ENCODE measurements around the gene ATRNL1.

Gene ATRNL1

GRCh38 chr10:115432188-115432819 lies 339.1 kb downstream of the ATRNL1 start:
- POLR2A ChIA-PET, result no interaction called here
- Histone ChIP-seq H3K4me3 (ENCODE audit: control insufficient read depth in 1 of 7, extremely low read depth in 1 of 7, insufficient read depth in 4 of 7, low read depth in 2 of 7, low read length in 6 of 7) (no peak overlapping the region), H3K9me3 (ENCODE audit: control extremely low read depth in 1 of 5, control insufficient read depth in 4 of 5, insufficient read depth in 2 of 5, low read depth in 1 of 5, low read length in 4 of 5) (no peaks in the 10 kb centered on the region), H3K27ac (ENCODE audit: insufficient read depth in 1 of 2, low read depth in 1 of 2, low read length in 2 of 2, poor library complexity in 1 of 2, severe bottlenecking in 2 of 2) (no peak overlapping the region), H3K36me3 (ENCODE audit: control insufficient read depth in 4 of 4, insufficient read depth in 4 of 4, low read length in 3 of 4) (no peaks in the 10 kb centered on the region), H3K27me3 (replicated peaks in 2 of 5; ENCODE audit: control insufficient read depth in 4 of 5, insufficient read depth in 5 of 5, low read length in 4 of 5) (no peaks in the 10 kb centered on the region), H3K4me1 (ENCODE audit: control extremely low read depth in 1 of 4, control insufficient read depth in 4 of 4, insufficient read depth in 4 of 4, low read length in 3 of 4) (no peaks in the 10 kb centered on the region)
- no peak for DNase-seq
- WGBS (ENCODE audit: insufficient coverage), result 60% methylated on average over 1 of the region's 4 CpGs
- CTCF ChIA-PET, result interaction anchor here (0.9 kb wide), 1 partner anchor 957 kb away, joined by 3 read pairs; no protein-coding TSS in a partner anchor

GRCh38 chr10:115436999-115437398 lies 343.8 kb downstream of the ATRNL1 start:
- no peak for DNase-seq
- no peaks in the 10 kb centered on the region for H3K36me3 ChIP-seq (ENCODE audit: control insufficient read depth in 4 of 4, insufficient read depth in 4 of 4, low read length in 3 of 4)
- no peaks in the 10 kb centered on the region for H3K4me1 ChIP-seq (ENCODE audit: control extremely low read depth in 1 of 4, control insufficient read depth in 4 of 4, insufficient read depth in 4 of 4, low read length in 3 of 4)
- H3K27ac ChIP-seq (ENCODE audit: insufficient read depth in 1 of 2, low read depth in 1 of 2, low read length in 2 of 2, poor library complexity in 1 of 2, severe bottlenecking in 2 of 2), result no peak overlapping the region
- ChIA-PET POLR2A (no interaction called here), CTCF (no interaction called here)
- no peak overlapping the region for H3K4me3 ChIP-seq (ENCODE audit: control insufficient read depth in 1 of 7, extremely low read depth in 1 of 7, insufficient read depth in 4 of 7, low read depth in 2 of 7, low read length in 6 of 7)
- H3K27me3 ChIP-seq (replicated peaks in 2 of 5; ENCODE audit: control insufficient read depth in 4 of 5, insufficient read depth in 5 of 5, low read length in 4 of 5), result no peaks in the 10 kb centered on the region
- WGBS (ENCODE audit: insufficient coverage), result 88% methylated on average over 2 of the region's 3 CpGs
- H3K9me3 ChIP-seq (ENCODE audit: control extremely low read depth in 1 of 5, control insufficient read depth in 4 of 5, insufficient read depth in 2 of 5, low read depth in 1 of 5, low read length in 4 of 5), result no peaks in the 10 kb centered on the region

- POLR2A ChIA-PET, result no interaction called here
Measured at GRCh38 chr10:115441907-115442545, 348.9 kb downstream of the ATRNL1 start.

GRCh38 chr10:115456812-115457211 lies 363.6 kb downstream of the ATRNL1 start:
- H3K27ac ChIP-seq (ENCODE audit: insufficient read depth in 1 of 2, low read depth in 1 of 2, low read length in 2 of 2, poor library complexity in 1 of 2, severe bottlenecking in 2 of 2), result no peak overlapping the region
- peaks cover 0 to 5% (median 0%) of the 10 kb centered on the region in 5 experiments for H3K9me3 ChIP-seq (ENCODE audit: control extremely low read depth in 1 of 5, control insufficient read depth in 4 of 5, insufficient read depth in 2 of 5, low read depth in 1 of 5, low read length in 4 of 5)
- WGBS (ENCODE audit: insufficient coverage), result 100% methylated on average over 4 of the region's 5 CpGs
- no peak overlapping the region for H3K4me3 ChIP-seq (ENCODE audit: control insufficient read depth in 1 of 7, extremely low read depth in 1 of 7, insufficient read depth in 4 of 7, low read depth in 2 of 7, low read length in 6 of 7)
- DNase-seq, result no peak
- no peaks in the 10 kb centered on the region for H3K4me1 ChIP-seq (ENCODE audit: control extremely low read depth in 1 of 4, control insufficient read depth in 4 of 4, insufficient read depth in 4 of 4, low read length in 3 of 4)
- ChIA-PET POLR2A (no interaction called here), CTCF (no interaction called here)
- H3K27me3 ChIP-seq (replicated peaks in 2 of 5; ENCODE audit: control insufficient read depth in 4 of 5, insufficient read depth in 5 of 5, low read length in 4 of 5), result no peaks in the 10 kb centered on the region
- H3K36me3 ChIP-seq (ENCODE audit: control insufficient read depth in 4 of 4, insufficient read depth in 4 of 4, low read length in 3 of 4), result no peaks in the 10 kb centered on the region

More at GRCh38 chr10:115441907-115442545, 348.9 kb downstream of the ATRNL1 start:
- CTCF ChIA-PET, result no interaction called here
- Histone ChIP-seq H3K36me3 (ENCODE audit: control insufficient read depth in 4 of 4, insufficient read depth in 4 of 4, low read length in 3 of 4) (no peaks in the 10 kb centered on the region), H3K9me3 (ENCODE audit: control extremely low read depth in 1 of 5, control insufficient read depth in 4 of 5, insufficient read depth in 2 of 5, low read depth in 1 of 5, low read length in 4 of 5) (no peaks in the 10 kb centered on the region), H3K4me3 (ENCODE audit: control insufficient read depth in 1 of 7, extremely low read depth in 1 of 7, insufficient read depth in 4 of 7, low read depth in 2 of 7, low read length in 6 of 7) (no peak overlapping the region), H3K4me1 (ENCODE audit: control extremely low read depth in 1 of 4, control insufficient read depth in 4 of 4, insufficient read depth in 4 of 4, low read length in 3 of 4) (no peaks in the 10 kb centered on the region), H3K27ac (ENCODE audit: insufficient read depth in 1 of 2, low read depth in 1 of 2, low read length in 2 of 2, poor library complexity in 1 of 2, severe bottlenecking in 2 of 2) (no peak overlapping the region), H3K27me3 (replicated peaks in 2 of 5; ENCODE audit: control insufficient read depth in 4 of 5, insufficient read depth in 5 of 5, low read length in 4 of 5) (no peaks in the 10 kb centered on the region)
- 70% methylated on average over 1 of the region's 2 CpGs for WGBS (ENCODE audit: insufficient coverage)
- no peak for DNase-seq

GRCh38 chr10:115483294-115483693 lies 390.1 kb downstream of the ATRNL1 start:
- H3K4me1 ChIP-seq (ENCODE audit: control extremely low read depth in 1 of 4, control insufficient read depth in 4 of 4, insufficient read depth in 4 of 4, low read length in 3 of 4), result no peaks in the 10 kb centered on the region
- WGBS (ENCODE audit: insufficient coverage), result no CpG with 5 or more reads among the region's 2 CpGs
- H3K9me3 ChIP-seq (ENCODE audit: control extremely low read depth in 1 of 5, control insufficient read depth in 4 of 5, insufficient read depth in 2 of 5, low read depth in 1 of 5, low read length in 4 of 5), result no peaks in the 10 kb centered on the region
- DNase-seq, result no peak
- H3K27ac ChIP-seq (ENCODE audit: insufficient read depth in 1 of 2, low read depth in 1 of 2, low read length in 2 of 2, poor library complexity in 1 of 2, severe bottlenecking in 2 of 2), result no peak overlapping the region
- no peaks in the 10 kb centered on the region for H3K27me3 ChIP-seq (replicated peaks in 2 of 5; ENCODE audit: control insufficient read depth in 4 of 5, insufficient read depth in 5 of 5, low read length in 4 of 5)
- H3K36me3 ChIP-seq (ENCODE audit: control insufficient read depth in 4 of 4, insufficient read depth in 4 of 4, low read length in 3 of 4), result no peaks in the 10 kb centered on the region
- H3K4me3 ChIP-seq (ENCODE audit: control insufficient read depth in 1 of 7, extremely low read depth in 1 of 7, insufficient read depth in 4 of 7, low read depth in 2 of 7, low read length in 6 of 7), result no peak overlapping the region
- ChIA-PET CTCF (no interaction called here), POLR2A (no interaction called here)

- no peaks in the 10 kb centered on the region for H3K27me3 ChIP-seq (replicated peaks in 2 of 5; ENCODE audit: control insufficient read depth in 4 of 5, insufficient read depth in 5 of 5, low read length in 4 of 5)
- ChIA-PET CTCF (no interaction called here), POLR2A (no interaction called here)
- H3K9me3 ChIP-seq (ENCODE audit: control extremely low read depth in 1 of 5, control insufficient read depth in 4 of 5, insufficient read depth in 2 of 5, low read depth in 1 of 5, low read length in 4 of 5), result no peaks in the 10 kb centered on the region
- H3K36me3 ChIP-seq (ENCODE audit: control insufficient read depth in 4 of 4, insufficient read depth in 4 of 4, low read length in 3 of 4), result no peaks in the 10 kb centered on the region
- no peak overlapping the region for H3K27ac ChIP-seq (ENCODE audit: insufficient read depth in 1 of 2, low read depth in 1 of 2, low read length in 2 of 2, poor library complexity in 1 of 2, severe bottlenecking in 2 of 2)
- H3K4me1 ChIP-seq (ENCODE audit: control extremely low read depth in 1 of 4, control insufficient read depth in 4 of 4, insufficient read depth in 4 of 4, low read length in 3 of 4), result no peaks in the 10 kb centered on the region
- 98% methylated on average over 9 of the region's 10 CpGs for WGBS (ENCODE audit: insufficient coverage)
- no peak for DNase-seq
- no peak overlapping the region for H3K4me3 ChIP-seq (ENCODE audit: control insufficient read depth in 1 of 7, extremely low read depth in 1 of 7, insufficient read depth in 4 of 7, low read depth in 2 of 7, low read length in 6 of 7)
Measured at GRCh38 chr10:115491526-115492140, 398.5 kb downstream of the ATRNL1 start.

- POLR2A ChIA-PET, result no interaction called here
- no peak for DNase-seq
- H3K9me3 ChIP-seq (ENCODE audit: control extremely low read depth in 1 of 5, control insufficient read depth in 4 of 5, insufficient read depth in 2 of 5, low read depth in 1 of 5, low read length in 4 of 5), result peaks cover 0 to 3% (median 0%) of the 10 kb centered on the region in 5 experiments
- H3K4me3 ChIP-seq (ENCODE audit: control insufficient read depth in 1 of 7, extremely low read depth in 1 of 7, insufficient read depth in 4 of 7, low read depth in 2 of 7, low read length in 6 of 7), result no peak overlapping the region
- H3K36me3 ChIP-seq (ENCODE audit: control insufficient read depth in 4 of 4, insufficient read depth in 4 of 4, low read length in 3 of 4), result no peaks in the 10 kb centered on the region
- H3K27ac ChIP-seq (ENCODE audit: insufficient read depth in 1 of 2, low read depth in 1 of 2, low read length in 2 of 2, poor library complexity in 1 of 2, severe bottlenecking in 2 of 2), result no peak overlapping the region
- H3K4me1 ChIP-seq (ENCODE audit: control extremely low read depth in 1 of 4, control insufficient read depth in 4 of 4, insufficient read depth in 4 of 4, low read length in 3 of 4), result no peaks in the 10 kb centered on the region
- H3K27me3 ChIP-seq (replicated peaks in 2 of 5; ENCODE audit: control insufficient read depth in 4 of 5, insufficient read depth in 5 of 5, low read length in 4 of 5), result no peaks in the 10 kb centered on the region
- CTCF ChIA-PET, result no interaction called here
Measured at GRCh38 chr10:115503546-115503945, 410.4 kb downstream of the ATRNL1 start.

Measured in common myeloid progenitor, CD34-positive (primary cell).